RWPE2 (cell line): ENCODE measurements around the gene DRC1.

Source experiments
- ATAC-seq: fragments of 200-7000 bp; cut with Tn5 transposase; 3 replicates; pipeline ENCODE4 v1.9.1; 2021; ENCODE audit warnings: low read depth
- DNase-seq: peaks from one replicate; pipeline ENCODE4 v3.0.0-alpha.2; 2020; ENCODE audit warnings: low spot score
- H3K27ac ChIP-seq: fragments of 450-650 bp; 2 replicates; pipeline ENCODE4 v1.5.1; 2017; ENCODE audit warnings: mild to moderate bottlenecking; ENCODE audit not compliant: poor library complexity, severe bottlenecking
- H3K27me3 ChIP-seq: fragments of 250-450 bp; sonication (Bioruptor Pico); 2 replicates; pipeline ENCODE4 v1.5.1; 2021; ENCODE audit warnings: mild to moderate bottlenecking, moderate library complexity; ENCODE audit not compliant: insufficient read depth, poor library complexity, severe bottlenecking
- H3K36me3 ChIP-seq: fragments of 250-450 bp; sonication (Bioruptor Pico); 2 replicates; pipeline ENCODE4 v1.5.1; 2020; ENCODE audit warnings: low read depth, mild to moderate bottlenecking, moderate library complexity
- H3K4me1 ChIP-seq: fragments of 250-450 bp; sonication (Bioruptor Pico); 2 replicates; pipeline ENCODE4 v1.5.1; 2021; ENCODE audit warnings: mild to moderate bottlenecking, moderate library complexity; ENCODE audit not compliant: insufficient read depth, poor library complexity, severe bottlenecking
- H3K4me3 ChIP-seq: fragments of 250-450 bp; sonication (Bioruptor Pico); 2 replicates; pipeline ENCODE4 v1.5.1; 2021; ENCODE audit warnings: mild to moderate bottlenecking, moderate library complexity; ENCODE audit not compliant: severe bottlenecking
- H3K9me3 ChIP-seq: fragments of 250-450 bp; sonication (Bioruptor Pico); 2 replicates; pipeline ENCODE4 v1.5.1; 2021; ENCODE audit warnings: mild to moderate bottlenecking, moderate library complexity; ENCODE audit not compliant: severe bottlenecking
- CTCF ChIP-seq: fragments of 450-650 bp; IDR thresholded peaks from one replicate; pipeline ENCODE4 v1.5.1; 2017; ENCODE audit warnings: mild to moderate bottlenecking, moderate library complexity; ENCODE audit not compliant: poor library complexity, severe bottlenecking

DRC1 gene

DNA sequence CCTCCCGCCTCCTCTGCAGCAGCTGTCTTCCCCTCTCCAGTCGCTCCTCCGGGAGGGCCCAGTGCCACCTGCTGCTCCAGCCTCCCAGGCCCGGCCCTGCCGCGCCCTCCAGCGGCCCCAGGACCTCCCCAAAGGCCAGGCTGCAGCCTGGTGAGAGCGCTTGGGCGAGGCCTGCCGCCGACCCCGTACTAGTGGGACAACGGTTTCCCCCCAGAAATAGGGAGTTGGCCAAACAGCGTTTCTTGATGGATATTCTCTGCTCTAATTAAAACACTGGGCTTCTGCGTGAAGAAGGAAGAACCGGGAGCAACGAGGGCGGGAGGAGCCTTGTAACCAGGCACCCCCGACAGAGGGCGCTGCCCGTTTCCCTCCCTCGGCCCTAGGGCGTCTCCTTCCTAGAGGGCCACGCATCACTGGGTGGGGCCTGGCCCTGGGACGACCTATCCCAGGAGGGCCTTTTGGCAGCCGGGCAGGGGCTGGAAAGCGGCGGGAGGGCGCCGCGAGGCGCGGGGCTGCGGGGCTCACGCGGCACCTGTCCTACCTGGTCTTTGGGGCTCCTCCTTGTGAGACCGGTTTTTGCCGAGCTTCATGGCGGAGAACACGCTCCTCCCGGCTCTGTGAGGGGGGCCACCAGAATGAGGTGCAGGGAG, 101.6 kb downstream of the DRC1 start:
- Histone ChIP-seq H3K4me3 (peak overlapping the region; percentile 34), H3K9me3 (no peaks in the 10 kb centered on the region), H3K27me3 (no peaks in the 10 kb centered on the region), H3K36me3 (no peaks in the 10 kb centered on the region), H3K4me1 (no peaks in the 10 kb centered on the region), H3K27ac (no peak overlapping the region)
- ATAC-seq (peak; percentile 95), DNase-seq (peak; percentile 81)
- peak; percentile 91 for TF ChIP-seq CTCF

DNA sequence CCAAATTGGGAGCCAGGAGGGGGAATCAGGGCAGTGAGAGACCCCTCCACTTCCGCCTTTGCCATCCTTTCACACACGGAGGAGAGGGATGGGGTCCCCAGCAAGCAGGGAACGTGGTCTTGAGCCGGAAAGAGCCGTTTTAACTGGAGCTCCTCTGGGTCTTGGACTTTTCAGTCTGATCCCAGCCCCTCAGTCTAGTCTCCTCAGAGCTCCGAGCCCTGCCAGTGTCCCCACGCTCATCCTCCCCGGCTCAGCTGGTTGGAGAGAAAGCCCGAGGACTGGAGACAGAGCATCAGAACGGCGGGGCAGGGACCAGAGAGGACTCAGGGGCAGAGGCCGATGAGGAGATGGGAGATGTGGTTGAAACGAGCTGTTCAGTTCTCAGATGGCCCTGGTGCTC, 102.3 kb downstream of the DRC1 start:
- Histone ChIP-seq H3K4me1 (no peaks in the 10 kb centered on the region), H3K9me3 (no peaks in the 10 kb centered on the region), H3K36me3 (no peaks in the 10 kb centered on the region), H3K27ac (no peak overlapping the region), H3K4me3 (peak overlapping the region; percentile 34), H3K27me3 (no peaks in the 10 kb centered on the region)
- DNase-seq = no peak
- TF ChIP-seq CTCF = no peak
- ATAC-seq = no peak

DNA sequence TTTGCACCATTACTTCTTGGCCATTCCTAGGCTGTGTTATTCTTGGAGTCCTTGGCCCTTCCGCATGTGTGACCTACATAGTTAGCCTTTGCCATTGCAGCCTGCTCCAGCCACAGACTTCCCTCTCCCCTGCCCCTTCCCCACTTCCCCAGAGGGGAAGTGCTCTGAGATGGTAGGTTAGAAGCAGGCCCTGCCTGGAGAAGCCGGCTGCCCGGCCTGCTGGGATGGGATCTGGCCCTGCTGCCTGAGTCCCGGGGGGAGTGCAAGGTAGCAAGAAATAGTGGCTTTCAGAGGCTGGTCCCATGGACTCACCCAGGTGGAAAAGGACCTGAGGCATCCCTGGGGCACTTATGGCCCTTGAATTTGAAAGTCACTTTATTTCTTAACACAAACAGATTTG, 104.6 kb downstream of the DRC1 start:
- H3K27me3 ChIP-seq = no peaks in the 10 kb centered on the region
- H3K4me3 ChIP-seq = no peak overlapping the region
- TF ChIP-seq CTCF = no peak
- no peak for ATAC-seq
- no peak overlapping the region for H3K27ac ChIP-seq
- H3K9me3 ChIP-seq = no peaks in the 10 kb centered on the region
- H3K36me3 ChIP-seq = no peaks in the 10 kb centered on the region
- H3K4me1 ChIP-seq = no peaks in the 10 kb centered on the region
- no peak for DNase-seq
